ENCODE measurements around the gene CYSRT1. TPM values are rescaled to one million over a fixed set of nuclear protein-coding genes. Genes with fewer than 3 reads are reported as not detected.

The CYSRT1 gene
- polyA plus RNA-seq, 3 donors = 0.17 TPM; not detected in 2

DNA sequence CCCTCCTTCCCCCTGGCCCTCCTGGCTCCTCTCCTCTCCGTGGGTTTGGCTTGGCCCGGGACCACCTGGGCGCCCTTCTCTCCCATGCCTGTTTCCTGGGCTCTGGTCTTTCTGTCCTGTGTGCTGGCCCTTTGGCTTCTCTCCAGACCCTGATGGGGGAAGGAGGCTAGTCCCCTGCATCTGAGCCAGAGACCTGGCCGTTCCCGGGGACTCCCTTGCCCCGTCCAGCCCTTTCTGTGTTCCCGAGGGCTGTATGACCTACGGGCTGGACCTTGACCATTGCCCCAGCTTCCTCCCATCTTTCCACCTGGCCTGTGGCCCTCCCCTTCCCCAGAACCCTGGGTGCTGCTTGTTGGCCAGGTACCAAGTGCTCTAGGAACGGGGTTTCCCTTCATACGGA lies 38.5 kb downstream of the CYSRT1 start:
- no peak overlapping the region for H3K27ac ChIP-seq (ENCODE audit: low read depth in 1 of 2, low read length in 2 of 2)
- H2AFZ ChIP-seq (ENCODE audit: insufficient read depth, low read depth, low read length, poor library complexity, severe bottlenecking) = no peak overlapping the region
- no peaks in the 10 kb centered on the region for H3K27me3 ChIP-seq (ENCODE audit: control insufficient read depth in 2 of 2, insufficient read depth in 2 of 2, low read length in 2 of 2)
- 98% methylated on average over 9 of the region's 10 CpGs for WGBS (ENCODE audit: insufficient coverage)
- Mint-ChIP-seq H3K4me1 (peaks cover 15% of the 10 kb centered on the region), H3K27me3 (ENCODE audit: low read depth in 3 of 3) (no peaks in the 10 kb centered on the region), H3K27ac (peak overlapping the region in 2 of 7 donors; percentile 37 to 60), H3K9me3 (peaks cover 0 to 5% (median 0%) of the 10 kb centered on the region in 7 donors), H3K4me3 (no peak overlapping the region), H3K36me3 (peaks cover 35 to 69% of the 10 kb centered on the region in 2 donors)
- TF ChIP-seq, protein P1, sequence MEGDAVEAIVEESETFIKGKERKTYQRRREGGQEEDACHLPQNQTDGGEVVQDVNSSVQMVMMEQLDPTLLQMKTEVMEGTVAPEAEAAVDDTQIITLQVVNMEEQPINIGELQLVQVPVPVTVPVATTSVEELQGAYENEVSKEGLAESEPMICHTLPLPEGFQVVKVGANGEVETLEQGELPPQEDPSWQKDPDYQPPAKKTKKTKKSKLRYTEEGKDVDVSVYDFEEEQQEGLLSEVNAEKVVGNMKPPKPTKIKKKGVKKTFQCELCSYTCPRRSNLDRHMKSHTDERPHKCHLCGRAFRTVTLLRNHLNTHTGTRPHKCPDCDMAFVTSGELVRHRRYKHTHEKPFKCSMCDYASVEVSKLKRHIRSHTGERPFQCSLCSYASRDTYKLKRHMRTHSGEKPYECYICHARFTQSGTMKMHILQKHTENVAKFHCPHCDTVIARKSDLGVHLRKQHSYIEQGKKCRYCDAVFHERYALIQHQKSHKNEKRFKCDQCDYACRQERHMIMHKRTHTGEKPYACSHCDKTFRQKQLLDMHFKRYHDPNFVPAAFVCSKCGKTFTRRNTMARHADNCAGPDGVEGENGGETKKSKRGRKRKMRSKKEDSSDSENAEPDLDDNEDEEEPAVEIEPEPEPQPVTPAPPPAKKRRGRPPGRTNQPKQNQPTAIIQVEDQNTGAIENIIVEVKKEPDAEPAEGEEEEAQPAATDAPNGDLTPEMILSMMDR (IDR thresholded peaks at IDR 0.05) = no peak
- peaks cover 12 to 16% of the 10 kb centered on the region in 2 donors for H3K4me1 ChIP-seq (ENCODE audit: control insufficient read depth in 1 of 2, insufficient read depth in 2 of 2, low read length in 2 of 2)
- peaks cover 29% of the 10 kb centered on the region for H4K20me1 ChIP-seq (ENCODE audit: insufficient read depth, low read length)
- H3K4me2 ChIP-seq (replicated peaks; ENCODE audit: extremely low read depth, low read length, poor library complexity, severe bottlenecking) = no peak overlapping the region
- no peak overlapping the region for H3K9ac ChIP-seq (ENCODE audit: insufficient read depth, low read length, poor library complexity, severe bottlenecking)
- H3K36me3 ChIP-seq (replicated peaks in 1 of 2; ENCODE audit: control insufficient read depth in 1 of 2, insufficient read depth in 2 of 2, low read length in 2 of 2) = peaks cover 41 to 55% of the 10 kb centered on the region in 2 donors
- intact Hi-C loops (cut with micrococcal nuclease) = no loop called here
- H3K4me3 ChIP-seq (replicated peaks in 1 of 3; ENCODE audit: low read depth in 2 of 3, low read length in 3 of 3) = no peak overlapping the region
- peaks cover 3% of the 10 kb centered on the region for H3K79me2 ChIP-seq (ENCODE audit: insufficient read depth, low read length)
- H3K9me3 ChIP-seq (replicated peaks in 1 of 2; ENCODE audit: control insufficient read depth in 1 of 2, insufficient read depth in 1 of 2, low read length in 2 of 2) = no peaks in the 10 kb centered on the region
- no peak for DNase-seq

DNA sequence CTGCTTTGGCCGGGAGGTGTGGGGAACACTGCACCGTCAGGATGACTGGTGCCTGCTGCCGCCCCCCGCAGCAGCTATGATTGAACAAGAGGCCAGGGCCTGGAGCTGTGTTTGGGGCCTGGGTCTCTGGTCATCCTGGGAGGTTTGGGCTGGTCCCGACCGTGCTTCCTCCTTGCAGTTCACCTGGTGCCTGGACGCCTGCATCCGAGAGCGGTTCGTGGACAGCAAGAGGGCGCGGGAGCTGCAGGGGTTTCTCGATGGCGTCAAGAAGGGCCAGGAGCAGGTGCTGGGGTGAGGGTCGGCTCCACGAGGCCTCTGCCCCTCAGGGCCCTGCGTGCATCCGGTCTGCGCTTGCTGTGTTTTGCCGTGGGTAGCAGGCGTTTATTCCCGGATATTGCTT lies 39.1 kb downstream of the CYSRT1 start:
- peaks cover 21% of the 10 kb centered on the region for H3K4me1 Mint-ChIP-seq
- peak overlapping the region in 1 of 7 donors; percentile 18 for H3K27ac Mint-ChIP-seq
- Histone ChIP-seq H3K79me2 (ENCODE audit: insufficient read depth, low read length) (peaks cover 3% of the 10 kb centered on the region), H4K20me1 (ENCODE audit: insufficient read depth, low read length) (peaks cover 29% of the 10 kb centered on the region), H3K4me2 (replicated peaks; ENCODE audit: extremely low read depth, low read length, poor library complexity, severe bottlenecking) (no peak overlapping the region), H2AFZ (ENCODE audit: insufficient read depth, low read depth, low read length, poor library complexity, severe bottlenecking) (no peak overlapping the region), H3K27ac (ENCODE audit: low read depth in 1 of 2, low read length in 2 of 2) (no peak overlapping the region), H3K9ac (ENCODE audit: insufficient read depth, low read length, poor library complexity, severe bottlenecking) (no peak overlapping the region), H3K9me3 (replicated peaks in 1 of 2; ENCODE audit: control insufficient read depth in 1 of 2, insufficient read depth in 1 of 2, low read length in 2 of 2) (no peaks in the 10 kb centered on the region), H3K27me3 (ENCODE audit: control insufficient read depth in 2 of 2, insufficient read depth in 2 of 2, low read length in 2 of 2) (no peaks in the 10 kb centered on the region), H3K4me1 (ENCODE audit: control insufficient read depth in 1 of 2, insufficient read depth in 2 of 2, low read length in 2 of 2) (peaks cover 18 to 21% of the 10 kb centered on the region in 2 donors), H3K36me3 (replicated peaks in 1 of 2; ENCODE audit: control insufficient read depth in 1 of 2, insufficient read depth in 2 of 2, low read length in 2 of 2) (peaks cover 36 to 55% of the 10 kb centered on the region in 2 donors), H3K4me3 (replicated peaks in 1 of 3; ENCODE audit: low read depth in 2 of 3, low read length in 3 of 3) (no peak overlapping the region)
- H3K27me3 Mint-ChIP-seq (ENCODE audit: low read depth in 3 of 3) = no peaks in the 10 kb centered on the region
- H3K9me3 Mint-ChIP-seq = peaks cover 0 to 5% (median 0%) of the 10 kb centered on the region in 7 donors
- no peak for DNase-seq
- peaks cover 34 to 67% of the 10 kb centered on the region in 2 donors for H3K36me3 Mint-ChIP-seq
- intact Hi-C loops (cut with micrococcal nuclease) = no loop called here
- H3K4me3 Mint-ChIP-seq = no peak overlapping the region
- TF ChIP-seq, protein P1 (IDR thresholded peaks at IDR 0.05) = no peak
- WGBS (ENCODE audit: insufficient coverage) = 98% methylated on average over 22 of the region's 22 CpGs
